PC-9 (cell line): ENCODE results near the gene KCNF1. TPM values are rescaled to one million over a fixed set of nuclear protein-coding genes. Genes with fewer than 3 reads are reported as not detected.
A peak's percentile ranks its signal among the peaks of the same experiment; 100 is the strongest.

Experiments
- BruUV-seq: library from RNA; stranded (reverse); fragments of 400-500 nt; replicated peaks from 2 replicates; lab custom pipeline; 2021; lab: Mats Ljungman, UMichigan
- CTCF ChIA-PET: fragments of 300-600 bp; sonication (Branson Sonifier 250); formaldehyde crosslinking; loops from one replicate; lab custom pipeline; 2022; ENCODE audit warnings: antibody characterized with exemption; lab: Charles Lee
- POLR2A ChIA-PET: fragments of 300-600 bp; sonication (Branson Sonifier 250); formaldehyde crosslinking; loops from one replicate; lab custom pipeline; 2022; ENCODE audit warnings: antibody characterized with exemption; ENCODE audit not compliant: unreplicated experiment; lab: Charles Lee
- DNase-seq, 2 experiments: peaks; one replicate each; pipeline versions ENCODE4 v3.0.0 to v3.0.0-alpha.2; 2015 to 2022; ENCODE audit warnings: mixed read lengths in 1 of 2
- H2AFZ ChIP-seq: fragments of 200-600 bp; sonication (generic); 2 replicates; pipeline ENCODE4 v1.8.1; 2017; ENCODE audit warnings: antibody characterized with exemption
- H3F3A ChIP-seq: fragments of 200-600 bp; sonication (generic); 2 replicates; pipeline ENCODE4 v1.8.1; 2017; ENCODE audit warnings: antibody characterized with exemption, mild to moderate bottlenecking, low read depth; ENCODE audit not compliant: insufficient read depth
- H3K27ac ChIP-seq: fragments of 200-600 bp; sonication (generic); 2 replicates; pipeline ENCODE4 v1.6.1; 2016; ENCODE audit warnings: mixed run types
- H3K27me3 ChIP-seq: fragments of 200-600 bp; sonication (generic); 2 replicates; pipeline ENCODE4 v1.6.1; 2016; ENCODE audit warnings: low read depth, mixed run types; ENCODE audit not compliant: insufficient read depth
- H3K36me3 ChIP-seq: fragments of 200-600 bp; sonication (generic); 2 replicates; pipeline ENCODE4 v1.6.1; 2016; ENCODE audit warnings: low read depth, mixed run types
- H3K4me1 ChIP-seq: fragments of 200-600 bp; sonication (generic); replicated peaks from 2 replicates; pipeline ENCODE4 v1.6.1; 2016; ENCODE audit warnings: mixed run types; ENCODE audit not compliant: insufficient read depth
- H3K4me2 ChIP-seq: fragments of 200-600 bp; sonication (generic); 2 replicates; pipeline ENCODE4 v1.6.1; 2017; ENCODE audit warnings: mixed run types
- H3K4me3 ChIP-seq: fragments of 200-600 bp; sonication (generic); 2 replicates; pipeline ENCODE4 v1.6.1; 2016; ENCODE audit warnings: mixed run types
- H3K79me2 ChIP-seq: fragments of 200-600 bp; sonication (generic); 2 replicates; pipeline ENCODE4 v1.6.1; 2017; ENCODE audit warnings: low read depth, mixed run types
- H3K9me2 ChIP-seq: fragments of 200-600 bp; sonication (generic); 2 replicates; pipeline ENCODE4 v1.8.1; 2017; ENCODE audit warnings: mild to moderate bottlenecking; ENCODE audit not compliant: insufficient read depth
- H3K9me3 ChIP-seq: fragments of 200-600 bp; sonication (generic); 2 replicates; pipeline ENCODE4 v1.8.1; 2016; ENCODE audit warnings: low read depth; ENCODE audit not compliant: insufficient read depth
- H4K20me1 ChIP-seq: fragments of 200-600 bp; sonication (generic); 2 replicates; pipeline ENCODE4 v1.8.1; 2017; ENCODE audit not compliant: insufficient read depth
- EZH2 ChIP-seq: fragments of 200-600 bp; sonication (generic); IDR thresholded peaks from 2 replicates; pipeline ENCODE4 v1.8.0; 2017; ENCODE audit warnings: antibody characterized with exemption, low read depth
- intact Hi-C: fragments of 100-400 bp; cut with micrococcal nuclease; formaldehyde crosslinking; loops from one replicate; pipeline ENCODE4 v1.10.0; 2022; ENCODE audit not compliant: unreplicated experiment
- total RNA-seq: library from RNA; stranded (reverse); gene quantifications from 2 replicates; pipeline ENCODE4 v1.2.3, GENCODE V29; 2021
- TF ChIP-seq, protein P1 (sequence below): fragments of 200-600 bp; sonication (generic); conservative IDR thresholded peaks from 2 replicates; pipeline ENCODE4 v1.6.1; 2017; ENCODE audit warnings: mixed run types, antibody characterized with exemption, mild to moderate bottlenecking, moderate library complexity

KCNF1 gene
- total RNA-seq, 1 experiment from 2014 or later, result 1.0 TPM

DNA sequence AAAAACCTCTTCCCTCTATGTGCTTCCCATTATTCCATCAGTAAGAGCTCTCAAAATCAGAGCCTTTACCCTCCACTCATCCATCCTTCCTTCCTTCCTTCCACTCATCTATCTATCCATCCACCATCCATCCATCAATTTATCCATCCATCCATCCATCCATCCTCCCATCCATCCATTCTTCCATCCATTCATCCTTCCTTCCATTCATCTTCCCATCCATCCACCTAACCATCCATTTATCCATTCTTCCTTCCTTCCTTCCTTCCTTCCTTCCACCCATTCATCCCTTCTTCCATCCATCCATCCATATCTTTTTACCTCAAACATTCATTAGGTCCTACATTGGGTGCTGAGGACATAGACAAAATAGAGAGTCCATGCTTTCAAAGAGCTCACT is 19.4 kb upstream of the KCNF1 start:
- H3K36me3 ChIP-seq, result no peaks in the 10 kb centered on the region
- no peak overlapping the region for H2AFZ ChIP-seq
- no peaks in the 10 kb centered on the region for H4K20me1 ChIP-seq
- H3K27me3 ChIP-seq, result peaks cover 19% of the 10 kb centered on the region
- intact Hi-C loops, result no loop called here
- POLR2A ChIA-PET, result interaction anchor here (0.8 kb wide), 1 partner anchor 186 kb away, joined by 9 read pairs; no protein-coding TSS in a partner anchor
- H3K4me3 ChIP-seq, result no peak overlapping the region
- no peaks in the 10 kb centered on the region; the same call in 1 of the 2 replicates for H3K9me3 ChIP-seq
- no TSS peak for BruUV-seq
- DNase-seq, result no peak
- H3K9me2 ChIP-seq, result no peaks in the 10 kb centered on the region
- H3K4me1 ChIP-seq, result peaks cover 5% of the 10 kb centered on the region
- no peaks in the 10 kb centered on the region for H3K79me2 ChIP-seq
- H3F3A ChIP-seq, result peaks cover 14% of the 10 kb centered on the region
- TF ChIP-seq, protein P1, sequence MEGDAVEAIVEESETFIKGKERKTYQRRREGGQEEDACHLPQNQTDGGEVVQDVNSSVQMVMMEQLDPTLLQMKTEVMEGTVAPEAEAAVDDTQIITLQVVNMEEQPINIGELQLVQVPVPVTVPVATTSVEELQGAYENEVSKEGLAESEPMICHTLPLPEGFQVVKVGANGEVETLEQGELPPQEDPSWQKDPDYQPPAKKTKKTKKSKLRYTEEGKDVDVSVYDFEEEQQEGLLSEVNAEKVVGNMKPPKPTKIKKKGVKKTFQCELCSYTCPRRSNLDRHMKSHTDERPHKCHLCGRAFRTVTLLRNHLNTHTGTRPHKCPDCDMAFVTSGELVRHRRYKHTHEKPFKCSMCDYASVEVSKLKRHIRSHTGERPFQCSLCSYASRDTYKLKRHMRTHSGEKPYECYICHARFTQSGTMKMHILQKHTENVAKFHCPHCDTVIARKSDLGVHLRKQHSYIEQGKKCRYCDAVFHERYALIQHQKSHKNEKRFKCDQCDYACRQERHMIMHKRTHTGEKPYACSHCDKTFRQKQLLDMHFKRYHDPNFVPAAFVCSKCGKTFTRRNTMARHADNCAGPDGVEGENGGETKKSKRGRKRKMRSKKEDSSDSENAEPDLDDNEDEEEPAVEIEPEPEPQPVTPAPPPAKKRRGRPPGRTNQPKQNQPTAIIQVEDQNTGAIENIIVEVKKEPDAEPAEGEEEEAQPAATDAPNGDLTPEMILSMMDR, result no peak
- no peak for TF ChIP-seq EZH2
- no peak overlapping the region for H3K27ac ChIP-seq
- CTCF ChIA-PET, result no interaction called here
- no peak overlapping the region for H3K4me2 ChIP-seq

- BruUV-seq, result no TSS peak
- Histone ChIP-seq H3K36me3 (no peaks in the 10 kb centered on the region), H3K27me3 (peaks cover 19% of the 10 kb centered on the region), H3K4me2 (no peak overlapping the region), H3K9me2 (no peaks in the 10 kb centered on the region), H4K20me1 (no peaks in the 10 kb centered on the region), H2AFZ (no peak overlapping the region), H3K4me3 (no peak overlapping the region), H3K9me3 (no peaks in the 10 kb centered on the region; the same call in 1 of the 2 replicates), H3K79me2 (no peaks in the 10 kb centered on the region), H3K4me1 (peaks cover 5% of the 10 kb centered on the region), H3F3A (peaks cover 14% of the 10 kb centered on the region), H3K27ac (no peak overlapping the region)
- CTCF ChIA-PET, result no interaction called here
- POLR2A ChIA-PET, result no interaction called here
- intact Hi-C loops, result no loop called here
- TF ChIP-seq, protein P1, result no peak
- DNase-seq, result peak in 1 of 2 experiments; percentile 18
Measured at GRCh38 chr2:10892796-10893350, 18.9 kb upstream of the KCNF1 start.

GRCh38 chr2:10894264-10894935 is 17.3 kb upstream of the KCNF1 start:
- Histone ChIP-seq H3K4me2 (no peak overlapping the region), H3K79me2 (no peaks in the 10 kb centered on the region), H3K27ac (no peak overlapping the region), H2AFZ (no peak overlapping the region), H3K9me3 (peaks cover 3% of the 10 kb centered on the region; the same call in 1 of the 2 replicates), H3F3A (peaks cover 14% of the 10 kb centered on the region), H3K4me1 (peaks cover 5% of the 10 kb centered on the region), H4K20me1 (no peaks in the 10 kb centered on the region), H3K9me2 (no peaks in the 10 kb centered on the region), H3K4me3 (no peak overlapping the region), H3K27me3 (peaks cover 15% of the 10 kb centered on the region), H3K36me3 (no peaks in the 10 kb centered on the region)
- intact Hi-C loops, result no loop called here
- ChIA-PET POLR2A (no interaction called here), CTCF (no interaction called here)
- TF ChIP-seq, protein P1, result no peak
- no peak for TF ChIP-seq EZH2
- peak in 1 of 2 experiments; percentile 30 for DNase-seq
- BruUV-seq, result no TSS peak
